Muscle of leg (tissue), 11 donors: Measurements from ENCODE around the gene EGLN1. TPM values are rescaled to one million over a fixed set of nuclear protein-coding genes. Genes with fewer than 3 reads are reported as not detected.

ENCODE experiments used
- DNase-seq: peaks from one replicate; pipeline ENCODE4 v3.0.0; 2013
- H3K27ac ChIP-seq: one replicate; pipeline ENCODE4 v1.5.1; 2013; ENCODE audit warnings: mild to moderate bottlenecking, low read length, control low read depth
- H3K27me3 ChIP-seq: one replicate; pipeline ENCODE4 v1.6.1; 2013; ENCODE audit warnings: low read length; ENCODE audit not compliant: control insufficient read depth, insufficient read depth
- H3K36me3 ChIP-seq: one replicate; pipeline ENCODE4 v1.6.1; 2013; ENCODE audit warnings: low read length; ENCODE audit not compliant: control insufficient read depth, insufficient read depth
- H3K4me1 ChIP-seq: one replicate; pipeline ENCODE4 v1.6.1; 2013; ENCODE audit warnings: low read length; ENCODE audit not compliant: control insufficient read depth, insufficient read depth
- H3K4me3 ChIP-seq: one replicate; pipeline ENCODE4 v1.5.1; 2013; ENCODE audit warnings: low read length, control low read depth
- H3K9me3 ChIP-seq: replicated peaks from 2 replicates; pipeline ENCODE4 v1.6.1; 2013; ENCODE audit warnings: low read depth, low read length; ENCODE audit not compliant: control insufficient read depth
- WGBS: methylation state at CpG from one replicate; pipeline ENCODE4 v1.1.5; 2013; ENCODE audit warnings: missing lambda C conversion rate; ENCODE audit not compliant: insufficient coverage; 5-methylcytosine and 5-hydroxymethylcytosine counted together
- polyA plus RNA-seq, 8 donors: library from polyadenylated mRNA; unstranded; fragments of 120-200 nt; gene quantifications; one replicate each; pipeline versions ENCODE4 v1.2.1 to v1.2.3, GENCODE V29; 2013; ENCODE audit warnings: inconsistent platforms in 1 of 8, low replicate concordance in 1 of 8; ENCODE audit not compliant: insufficient read length in 8 of 8, insufficient read depth in 1 of 8
- total RNA-seq: library from RNA; stranded (reverse); fragments of 120-200 nt; gene quantifications from one replicate; pipeline ENCODE4 v1.2.4, GENCODE V29; 2013

Gene EGLN1
- total and polyA plus RNA-seq, 9 donors = 35.7 to 47.9 (median 40.7) TPM

DNA sequence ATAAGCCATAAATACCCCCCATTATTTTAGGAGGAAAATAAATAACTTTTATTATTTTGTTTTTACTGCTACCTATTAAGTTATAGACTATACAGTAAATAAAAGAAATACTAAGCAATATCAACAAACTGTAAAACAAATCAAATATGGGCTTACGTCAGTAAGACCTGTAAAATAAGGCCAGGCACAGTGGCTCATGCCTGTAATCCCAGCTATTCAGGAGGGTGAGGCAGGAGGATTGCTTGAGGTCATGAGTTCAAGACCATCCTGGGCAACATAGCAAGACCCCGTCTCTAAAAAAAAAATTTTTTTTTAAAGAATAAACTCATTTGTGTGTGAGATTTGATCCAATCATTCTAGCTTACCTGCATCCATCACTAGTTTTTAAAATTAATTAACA lies 17.8 kb downstream of the EGLN1 start:
- Histone ChIP-seq H3K36me3 (no peaks in the 10 kb centered on the region), H3K9me3 (no peaks in the 10 kb centered on the region), H3K27ac (no peak overlapping the region), H3K27me3 (no peaks in the 10 kb centered on the region), H3K4me1 (peaks cover 3% of the 10 kb centered on the region), H3K4me3 (no peak overlapping the region)
- DNase-seq = no peak
- no CpG with 5 or more reads among the region's 2 CpGs for WGBS

DNA sequence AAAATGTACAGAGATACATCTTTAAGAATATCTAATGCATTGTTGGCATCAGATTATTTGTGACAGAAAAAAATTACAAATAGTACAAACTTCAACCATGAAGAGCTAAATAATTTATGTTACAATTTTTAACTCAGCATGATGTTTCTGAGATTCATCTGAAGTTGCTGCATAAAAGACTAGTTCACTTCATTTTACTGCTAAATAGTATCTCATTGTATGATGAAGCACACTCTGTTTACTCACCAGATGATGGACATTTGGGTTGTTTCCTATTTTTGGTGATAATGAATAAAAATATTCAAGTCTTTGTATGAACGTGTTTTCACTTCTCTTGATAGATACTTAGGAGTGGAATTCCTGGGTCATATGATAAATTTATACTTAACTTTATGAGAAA lies 20.6 kb downstream of the EGLN1 start:
- DNase-seq = no peak
- no CpG with 5 or more reads among the region's 1 CpG for WGBS
- Histone ChIP-seq H3K4me1 (no peaks in the 10 kb centered on the region), H3K36me3 (no peaks in the 10 kb centered on the region), H3K4me3 (no peak overlapping the region), H3K9me3 (no peaks in the 10 kb centered on the region), H3K27me3 (no peaks in the 10 kb centered on the region), H3K27ac (no peak overlapping the region)

DNA sequence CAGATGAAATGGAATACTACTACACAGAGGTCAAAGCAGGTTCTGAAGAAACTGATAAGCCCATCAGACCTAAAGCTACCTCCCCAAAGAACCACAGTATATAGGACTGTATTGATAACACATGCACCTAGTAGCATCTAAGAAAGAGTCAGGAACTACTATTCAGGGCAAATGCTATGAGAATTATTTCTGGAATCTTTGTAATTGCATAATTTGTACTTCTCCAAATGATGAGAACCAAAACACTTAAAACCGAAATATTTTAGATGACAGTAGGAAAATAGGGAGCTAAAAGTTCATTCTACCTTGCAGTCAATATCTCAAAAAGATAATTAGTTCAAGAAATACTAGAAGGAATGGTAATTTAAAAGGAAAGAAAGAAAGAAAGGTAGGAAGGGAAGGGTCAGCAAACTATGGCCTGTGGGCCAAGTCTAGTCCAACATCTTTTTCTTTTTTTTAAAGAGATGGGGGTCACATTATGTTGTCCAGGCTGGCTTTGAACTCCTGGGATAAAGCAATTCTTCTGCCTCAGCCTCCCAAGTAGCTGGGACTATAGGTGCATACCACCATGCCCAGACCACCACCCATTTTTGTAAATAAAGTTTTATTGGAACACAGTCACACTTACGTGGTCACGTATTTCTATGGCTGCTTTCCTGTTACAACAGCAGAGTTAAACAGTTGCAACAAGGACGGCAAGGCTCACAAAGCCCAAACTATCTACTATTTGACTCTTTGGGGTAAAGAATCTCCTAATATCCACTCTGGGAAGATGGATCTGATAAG lies 24.0 kb downstream of the EGLN1 start:
- H3K4me3 ChIP-seq = no peak overlapping the region
- no peaks in the 10 kb centered on the region for H3K27me3 ChIP-seq
- no peaks in the 10 kb centered on the region for H3K9me3 ChIP-seq
- WGBS = no CpG with 5 or more reads among the region's 4 CpGs
- no peak overlapping the region for H3K27ac ChIP-seq
- no peaks in the 10 kb centered on the region for H3K36me3 ChIP-seq
- peaks cover 4% of the 10 kb centered on the region for H3K4me1 ChIP-seq
- no peak for DNase-seq

DNA sequence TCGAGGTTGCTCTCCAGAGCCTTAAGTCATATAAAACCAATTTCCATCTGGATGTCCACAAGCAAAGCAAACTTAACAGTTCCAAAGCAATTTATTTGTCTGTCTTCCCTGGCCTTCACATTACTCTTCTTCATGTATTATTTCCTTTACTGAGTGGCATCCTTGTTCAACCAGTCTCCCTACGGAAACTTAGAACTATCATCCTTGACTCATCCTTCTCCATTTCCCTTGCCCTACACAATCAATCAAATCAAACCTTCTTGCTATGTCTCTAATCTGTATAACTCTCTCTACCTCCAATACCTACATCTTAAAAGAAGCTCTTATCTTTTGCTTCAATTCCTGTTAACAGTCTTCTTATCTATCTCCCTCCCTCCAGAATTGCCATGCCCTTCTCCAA lies 25.4 kb downstream of the EGLN1 start:
- Histone ChIP-seq H3K27ac (no peak overlapping the region), H3K36me3 (no peaks in the 10 kb centered on the region), H3K4me1 (peaks cover 4% of the 10 kb centered on the region), H3K27me3 (no peaks in the 10 kb centered on the region), H3K9me3 (no peaks in the 10 kb centered on the region), H3K4me3 (no peak overlapping the region)
- WGBS = 81% methylated on average over 2 of the region's 2 CpGs
- DNase-seq = no peak

GRCh38 chr1:231395998-231396390 lies 26.1 kb downstream of the EGLN1 start:
- Histone ChIP-seq H3K27me3 (no peaks in the 10 kb centered on the region), H3K36me3 (no peaks in the 10 kb centered on the region), H3K4me1 (peaks cover 4% of the 10 kb centered on the region), H3K9me3 (no peaks in the 10 kb centered on the region), H3K27ac (peak overlapping the region; percentile 87), H3K4me3 (no peak overlapping the region)
- DNase-seq = no peak
- no CpG with 5 or more reads among the region's 4 CpGs for WGBS

DNA sequence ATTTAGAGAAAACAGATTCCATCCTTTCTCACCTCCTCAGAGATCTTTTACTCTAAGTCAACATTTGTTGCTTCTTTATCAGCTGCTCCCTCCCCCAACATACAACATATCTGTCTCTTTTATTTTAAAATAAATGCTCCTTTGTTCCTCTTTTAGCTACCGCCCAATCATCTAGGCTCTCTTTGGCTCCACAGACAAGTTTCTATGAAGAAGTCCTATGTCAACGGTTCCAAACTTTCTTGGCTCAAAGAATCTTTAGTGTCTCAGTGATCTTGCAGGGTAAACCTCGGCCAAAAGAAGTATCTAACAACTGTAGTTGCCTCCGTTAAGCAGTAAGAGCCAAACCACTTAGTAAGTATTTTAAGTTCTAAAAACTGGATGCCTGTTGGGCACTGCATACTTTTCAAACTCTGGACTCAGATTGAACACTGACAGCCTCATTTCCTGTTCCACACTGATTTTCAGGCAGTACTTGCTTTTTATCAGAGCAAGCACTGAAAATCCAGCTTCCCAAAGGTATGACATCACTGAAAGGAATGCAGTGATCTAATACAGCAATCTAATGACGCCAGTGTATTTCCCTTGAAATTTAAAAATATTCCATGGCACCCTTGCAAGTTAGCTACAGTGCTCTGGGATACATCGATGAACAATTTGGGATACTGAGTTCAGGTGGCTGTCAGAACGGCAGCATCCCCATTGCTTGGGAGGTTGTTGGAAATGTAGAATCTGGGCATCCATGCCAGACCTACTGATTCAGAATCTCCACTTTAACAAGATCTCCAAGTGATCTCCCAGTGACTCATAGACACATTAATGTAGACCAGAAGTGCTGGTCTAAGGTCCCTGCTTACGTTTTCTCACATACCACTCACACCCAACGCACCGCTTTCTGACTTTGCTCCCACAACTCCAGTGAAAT lies 26.8 kb downstream of the EGLN1 start:
- Histone ChIP-seq H3K36me3 (no peaks in the 10 kb centered on the region), H3K4me3 (no peak overlapping the region), H3K4me1 (peaks cover 4% of the 10 kb centered on the region), H3K27ac (peak overlapping the region; percentile 87), H3K27me3 (no peaks in the 10 kb centered on the region), H3K9me3 (no peaks in the 10 kb centered on the region)
- DNase-seq = peak; percentile 92
- 17% methylated on average over 2 of the region's 10 CpGs for WGBS

DNA sequence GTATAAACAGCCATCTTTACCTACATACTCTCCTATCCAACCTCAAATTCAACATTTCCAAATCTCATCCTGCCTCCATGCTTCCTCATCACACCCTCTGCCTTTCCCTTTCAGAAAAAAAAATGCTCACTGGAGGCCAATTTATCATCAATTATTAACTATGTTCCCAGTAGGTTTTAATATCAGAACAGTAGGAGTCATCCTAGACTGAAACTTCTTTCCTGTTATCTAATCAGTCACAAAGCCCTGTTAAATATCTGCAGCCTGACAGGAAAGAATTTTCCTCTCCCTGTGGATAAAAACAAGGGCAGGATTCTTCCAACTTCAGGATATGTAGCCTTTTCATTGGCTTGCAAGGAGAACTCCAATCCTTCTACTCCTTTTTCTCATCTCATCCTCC lies 28.4 kb downstream of the EGLN1 start:
- Histone ChIP-seq H3K9me3 (no peaks in the 10 kb centered on the region), H3K27ac (no peak overlapping the region), H3K27me3 (no peaks in the 10 kb centered on the region), H3K4me3 (no peak overlapping the region), H3K4me1 (peaks cover 4% of the 10 kb centered on the region), H3K36me3 (no peaks in the 10 kb centered on the region)
- no peak for DNase-seq

- DNase-seq = no peak
- Histone ChIP-seq H3K27ac (no peak overlapping the region), H3K27me3 (no peaks in the 10 kb centered on the region), H3K9me3 (no peaks in the 10 kb centered on the region), H3K4me3 (no peak overlapping the region), H3K4me1 (peaks cover 4% of the 10 kb centered on the region), H3K36me3 (no peaks in the 10 kb centered on the region)
- 56% methylated on average over 1 of the region's 1 CpG for WGBS
These were observed 29.5 kb downstream of the EGLN1 start for GRCh38 chr1:231392389-231393131.

DNA sequence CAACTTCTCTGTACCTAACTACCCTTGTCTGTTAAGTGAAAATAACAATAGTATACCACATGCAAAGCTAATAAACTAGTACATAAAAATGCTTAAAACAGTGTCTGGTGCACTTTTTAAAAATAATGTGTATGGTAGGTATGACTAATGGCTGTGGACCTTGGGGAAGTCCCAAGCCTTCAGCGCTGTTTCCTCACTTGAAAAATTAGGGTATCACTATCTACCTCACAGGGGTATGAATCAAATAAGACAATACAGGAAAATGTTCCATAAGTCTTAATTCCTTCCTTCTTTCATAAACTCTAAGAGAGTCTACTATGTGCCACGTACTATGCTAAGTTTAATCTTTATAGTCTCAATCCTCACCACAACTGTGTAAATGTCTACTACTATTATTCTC lies 32.0 kb downstream of the EGLN1 start:
- H3K4me1 ChIP-seq = no peaks in the 10 kb centered on the region
- no peak overlapping the region for H3K27ac ChIP-seq
- WGBS = no CpG with 5 or more reads among the region's 2 CpGs
- H3K4me3 ChIP-seq = no peak overlapping the region
- no peak for DNase-seq
- no peaks in the 10 kb centered on the region for H3K27me3 ChIP-seq
- H3K9me3 ChIP-seq = no peaks in the 10 kb centered on the region
- H3K36me3 ChIP-seq = peaks cover 2% of the 10 kb centered on the region
